ENCODE data around the gene AJAP1. TPM values are rescaled to one million over a fixed set of nuclear protein-coding genes. Genes with fewer than 3 reads are reported as not detected.
A peak's percentile ranks its signal among the peaks of the same experiment; 100 is the strongest.

Gene AJAP1
- total and polyA plus RNA-seq, 12 donors: 0.07 to 2.2 (median 0.44) TPM

- H3K4me1 ChIP-seq (replicated peaks in 1 of 2): no peaks in the 10 kb centered on the region
- no peak overlapping the region for H3K4me3 ChIP-seq
- intact Hi-C loops (cut with DNase I): no loop called here
- 76 to 86% (median 80%) methylated on average over 5 to 6 of the region's 6 CpGs for WGBS, 4 donors
- no peak overlapping the region for H3K27ac ChIP-seq
- TF ChIP-seq CTCF (IDR thresholded peaks at IDR 0.05): no peak
- no peak for TF ChIP-seq POLR2A (IDR thresholded peaks at IDR 0.05)
- H3K27me3 ChIP-seq: no peaks in the 10 kb centered on the region
- H3K36me3 ChIP-seq (replicated peaks in 1 of 2): no peaks in the 10 kb centered on the region
- H3K9me3 ChIP-seq (replicated peaks in 1 of 3): no peaks in the 10 kb centered on the region
- no peak for DNase-seq
Observed at GRCh38 chr1:4734219-4734618, 79.8 kb downstream of the AJAP1 start.

GRCh38 chr1:4734791-4735190 is 80.4 kb downstream of the AJAP1 start:
- intact Hi-C loops (cut with DNase I): no loop called here
- no peak for DNase-seq
- no peaks in the 10 kb centered on the region for H3K4me1 ChIP-seq (replicated peaks in 1 of 2)
- no peaks in the 10 kb centered on the region for H3K9me3 ChIP-seq (replicated peaks in 1 of 3)
- H3K4me3 ChIP-seq: no peak overlapping the region
- no peaks in the 10 kb centered on the region for H3K36me3 ChIP-seq (replicated peaks in 1 of 2)
- H3K27ac ChIP-seq: no peak overlapping the region
- TF ChIP-seq POLR2A (IDR thresholded peaks at IDR 0.05) (no peak), CTCF (IDR thresholded peaks at IDR 0.05) (no peak)
- WGBS, 4 donors: 88 to 89% (median 89%) methylated on average over 20 to 22 of the region's 22 CpGs
- no peaks in the 10 kb centered on the region for H3K27me3 ChIP-seq

- 62 to 77% (median 65%) methylated on average over 7 of the region's 7 CpGs for WGBS, 4 donors
Observed at GRCh38 chr1:4736254-4736653, 81.8 kb downstream of the AJAP1 start.

GRCh38 chr1:4741876-4742423 is 87.5 kb downstream of the AJAP1 start:
- no peaks in the 10 kb centered on the region for H3K36me3 ChIP-seq (replicated peaks in 1 of 2)
- no peak overlapping the region for H3K4me3 ChIP-seq
- H3K27ac ChIP-seq: no peak overlapping the region
- TF ChIP-seq POLR2A (IDR thresholded peaks at IDR 0.05) (no peak), CTCF (IDR thresholded peaks at IDR 0.05) (no peak)
- H3K4me1 ChIP-seq (replicated peaks in 1 of 2): no peaks in the 10 kb centered on the region
- no peak for DNase-seq
- intact Hi-C loops (cut with DNase I): no loop called here
- no peaks in the 10 kb centered on the region for H3K27me3 ChIP-seq
- no peaks in the 10 kb centered on the region for H3K9me3 ChIP-seq (replicated peaks in 1 of 3)
- WGBS, 4 donors: 50 to 57% (median 52%) methylated on average over 8 of the region's 8 CpGs

More at GRCh38 chr1:4736254-4736653, 81.8 kb downstream of the AJAP1 start:
- Histone ChIP-seq H3K4me1 (replicated peaks in 1 of 2) (no peaks in the 10 kb centered on the region), H3K9me3 (replicated peaks in 1 of 3) (no peaks in the 10 kb centered on the region), H3K4me3 (no peak overlapping the region), H3K27me3 (no peaks in the 10 kb centered on the region), H3K36me3 (replicated peaks in 1 of 2) (no peaks in the 10 kb centered on the region), H3K27ac (no peak overlapping the region)
- TF ChIP-seq POLR2A (IDR thresholded peaks at IDR 0.05): no peak
- TF ChIP-seq CTCF (IDR thresholded peaks at IDR 0.05): no peak
- DNase-seq: peak in 1 of 7 donors; percentile 5
- intact Hi-C loops (cut with DNase I): no loop called here
